ENCODE data around the gene COL4A1. TPM values are rescaled to one million over a fixed set of nuclear protein-coding genes. Genes with fewer than 3 reads are reported as not detected.
A peak's percentile ranks its signal among the peaks of the same experiment; 100 is the strongest.
"Not testable (repeated sequence)": the region's sequence is repeated elsewhere in the genome, so short reads cannot be mapped to it uniquely, and the experiment has no call there.

The COL4A1 gene
- total RNA-seq, 1 donor from 2014 or later, result 178 TPM

DNA sequence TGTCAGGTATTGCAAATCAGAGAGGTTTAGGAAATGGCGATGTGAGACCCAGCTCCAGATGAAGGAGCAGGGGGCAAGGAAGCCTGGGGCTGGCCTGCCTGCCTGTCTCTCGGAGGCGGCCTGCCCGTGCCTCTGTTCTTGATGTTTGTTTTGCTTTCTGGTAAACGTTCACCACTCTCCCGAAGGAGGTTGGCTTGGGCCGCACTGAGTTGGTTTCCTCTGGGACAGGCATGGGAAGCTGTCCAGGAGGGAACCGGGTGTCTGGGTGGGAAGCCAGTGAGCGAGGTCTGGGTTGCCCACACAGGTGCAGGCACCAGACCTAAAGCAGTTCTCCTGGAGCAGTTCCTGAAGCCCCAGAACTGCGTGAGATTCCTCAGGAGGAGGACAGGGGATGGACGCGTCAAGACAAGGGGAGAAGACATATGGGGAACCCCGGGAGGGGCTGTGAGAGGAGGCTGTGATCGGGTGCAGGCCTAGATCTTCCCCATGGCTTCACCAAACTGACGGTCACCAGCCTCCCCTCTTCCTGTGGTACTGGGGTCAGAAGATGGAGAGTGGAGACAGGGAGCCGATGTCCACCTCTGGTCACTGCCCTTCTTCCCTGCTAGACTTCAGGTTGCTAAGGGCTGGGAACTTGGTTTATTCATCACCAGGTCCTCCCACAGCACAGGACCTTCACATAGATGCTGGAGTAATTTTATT lies 15.3 kb upstream of the COL4A1 start:
- TF ChIP-seq POLR2AphosphoS5 (IDR thresholded peaks at IDR 0.05; ENCODE audit: insufficient read depth in 1 of 2, low read depth in 1 of 2) (no peak), POLR2A (IDR thresholded peaks at IDR 0.05) (no peak)
- TF ChIP-seq, protein P1, sequence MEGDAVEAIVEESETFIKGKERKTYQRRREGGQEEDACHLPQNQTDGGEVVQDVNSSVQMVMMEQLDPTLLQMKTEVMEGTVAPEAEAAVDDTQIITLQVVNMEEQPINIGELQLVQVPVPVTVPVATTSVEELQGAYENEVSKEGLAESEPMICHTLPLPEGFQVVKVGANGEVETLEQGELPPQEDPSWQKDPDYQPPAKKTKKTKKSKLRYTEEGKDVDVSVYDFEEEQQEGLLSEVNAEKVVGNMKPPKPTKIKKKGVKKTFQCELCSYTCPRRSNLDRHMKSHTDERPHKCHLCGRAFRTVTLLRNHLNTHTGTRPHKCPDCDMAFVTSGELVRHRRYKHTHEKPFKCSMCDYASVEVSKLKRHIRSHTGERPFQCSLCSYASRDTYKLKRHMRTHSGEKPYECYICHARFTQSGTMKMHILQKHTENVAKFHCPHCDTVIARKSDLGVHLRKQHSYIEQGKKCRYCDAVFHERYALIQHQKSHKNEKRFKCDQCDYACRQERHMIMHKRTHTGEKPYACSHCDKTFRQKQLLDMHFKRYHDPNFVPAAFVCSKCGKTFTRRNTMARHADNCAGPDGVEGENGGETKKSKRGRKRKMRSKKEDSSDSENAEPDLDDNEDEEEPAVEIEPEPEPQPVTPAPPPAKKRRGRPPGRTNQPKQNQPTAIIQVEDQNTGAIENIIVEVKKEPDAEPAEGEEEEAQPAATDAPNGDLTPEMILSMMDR (IDR thresholded peaks at IDR 0.05), result no peak
- peaks cover 53% of the 10 kb centered on the region for H3K4me1 ChIP-seq
- H3K4me3 ChIP-seq, result no peak overlapping the region
- no peaks in the 10 kb centered on the region for H3K27me3 ChIP-seq
- peaks cover 0 to 7% of the 10 kb centered on the region in 2 donors for H3K36me3 ChIP-seq
- intact Hi-C loops (cut with DNase I), result no loop called here
- no peak overlapping the region for H3K27ac ChIP-seq
- DNase-seq (ENCODE audit: extremely low spot score in 2 of 2), result no peak
- H3K9me3 ChIP-seq, result no peaks in the 10 kb centered on the region

DNA sequence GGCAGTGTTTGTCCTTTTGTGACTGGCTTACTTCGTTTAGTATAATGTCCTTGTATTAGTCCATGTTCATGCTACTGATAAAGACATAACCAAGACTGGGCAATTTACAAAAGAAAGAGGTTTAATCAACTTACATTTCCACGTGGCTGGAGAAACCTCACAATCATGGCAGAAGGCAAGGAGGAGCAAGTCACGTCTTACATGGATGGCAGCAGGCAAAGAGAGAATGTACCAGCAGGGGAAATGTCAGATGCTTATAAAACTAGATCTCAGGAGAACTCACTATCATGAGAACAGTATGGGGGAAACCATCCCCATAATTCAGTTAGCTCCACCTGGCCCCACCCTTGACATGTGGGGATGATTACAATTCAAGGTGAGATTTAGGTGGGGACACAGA lies 14.6 kb upstream of the COL4A1 start:
- H3K4me3 ChIP-seq; DNase-seq (ENCODE audit: extremely low spot score in 2 of 2); H3K9me3 ChIP-seq; H3K27me3 ChIP-seq; H3K27ac ChIP-seq; intact Hi-C loops (cut with DNase I): not testable (repeated sequence)
- Histone ChIP-seq H3K4me1 (peaks cover 53% of the 10 kb centered on the region), H3K36me3 (peaks cover 0 to 14% of the 10 kb centered on the region in 2 donors)

DNA sequence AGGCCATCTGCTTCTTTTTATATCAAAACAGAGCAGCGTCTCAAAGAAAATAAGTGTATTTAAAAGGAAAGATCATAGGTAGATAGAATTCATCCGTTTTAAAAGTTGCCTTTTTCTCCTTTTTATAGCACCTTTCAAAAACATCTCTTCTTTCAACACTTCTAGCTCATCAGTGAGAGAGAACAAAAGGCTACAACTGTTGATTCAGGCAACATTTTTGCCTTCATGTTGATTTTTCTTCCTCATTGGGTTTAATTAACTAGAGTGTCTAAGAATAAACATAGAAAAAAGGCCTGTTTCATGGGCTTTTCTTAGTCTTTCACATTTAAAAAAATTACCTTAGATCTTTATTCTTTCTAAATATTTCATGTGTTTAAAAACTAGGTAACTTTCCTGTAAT lies 13.7 kb upstream of the COL4A1 start:
- Histone ChIP-seq H3K4me1 (peaks cover 49% of the 10 kb centered on the region), H3K4me3 (no peak overlapping the region)

DNA sequence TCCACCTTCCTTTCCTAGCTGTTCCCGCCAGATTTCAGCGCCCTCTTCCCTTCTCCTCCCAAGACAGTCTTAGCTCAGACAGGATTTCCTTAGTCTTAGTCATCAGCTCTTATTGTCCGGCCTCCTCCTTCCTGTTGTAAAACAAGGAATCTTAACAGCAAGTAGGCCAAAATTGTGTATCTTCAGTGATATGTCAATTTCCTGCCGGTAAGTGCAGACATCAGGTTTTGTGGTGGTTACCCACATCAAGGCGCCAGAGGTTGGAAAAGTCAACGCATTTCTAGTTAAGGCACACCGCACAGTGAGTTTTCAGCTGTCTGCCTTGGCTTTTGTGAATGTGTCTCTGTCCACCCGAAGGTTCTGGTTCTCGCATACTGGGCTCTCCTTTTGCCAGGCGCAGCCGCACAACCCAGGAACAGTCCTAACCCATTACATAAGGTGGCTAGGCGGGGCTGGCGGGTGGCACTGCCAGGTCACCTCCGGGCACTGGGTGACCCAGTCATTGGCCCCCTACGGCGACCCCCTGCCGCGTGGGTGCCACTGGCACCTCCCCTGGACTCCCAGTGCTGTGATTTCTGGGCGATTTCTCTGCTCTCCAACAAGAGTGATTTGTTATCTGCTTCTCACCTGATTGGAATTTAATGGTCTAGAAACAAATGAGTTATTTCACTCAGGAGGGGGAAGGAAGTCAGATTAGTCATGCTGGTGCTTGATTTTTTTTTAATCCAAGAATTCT lies 13.0 kb upstream of the COL4A1 start:
- intact Hi-C loops (cut with DNase I), result no loop called here
- no peak for DNase-seq (ENCODE audit: extremely low spot score in 2 of 2)
- no peak for TF ChIP-seq POLR2A (IDR thresholded peaks at IDR 0.05)
- TF ChIP-seq POLR2AphosphoS5 (IDR thresholded peaks at IDR 0.05; ENCODE audit: insufficient read depth in 1 of 2, low read depth in 1 of 2), result peak; percentile 40 to 77
- TF ChIP-seq, protein P1 (IDR thresholded peaks at IDR 0.05), result no peak
- Histone ChIP-seq H3K9me3 (no peaks in the 10 kb centered on the region), H3K27me3 (no peaks in the 10 kb centered on the region), H3K36me3 (peaks cover 0 to 15% of the 10 kb centered on the region in 2 donors), H3K4me1 (peaks cover 50% of the 10 kb centered on the region), H3K27ac (peak overlapping the region; percentile 49), H3K4me3 (no peak overlapping the region)

More for the DNA sequence above, 13.7 kb upstream of the COL4A1 start:
- H3K27me3 ChIP-seq, result no peaks in the 10 kb centered on the region
- no peaks in the 10 kb centered on the region for H3K9me3 ChIP-seq
- no peak for DNase-seq (ENCODE audit: extremely low spot score in 2 of 2)
- intact Hi-C loops (cut with DNase I), result no loop called here
- H3K27ac ChIP-seq, result no peak overlapping the region
- TF ChIP-seq POLR2A (IDR thresholded peaks at IDR 0.05) (no peak), POLR2AphosphoS5 (IDR thresholded peaks at IDR 0.05; ENCODE audit: insufficient read depth in 1 of 2, low read depth in 1 of 2) (no peak)
- peaks cover 0 to 15% of the 10 kb centered on the region in 2 donors for H3K36me3 ChIP-seq

DNA sequence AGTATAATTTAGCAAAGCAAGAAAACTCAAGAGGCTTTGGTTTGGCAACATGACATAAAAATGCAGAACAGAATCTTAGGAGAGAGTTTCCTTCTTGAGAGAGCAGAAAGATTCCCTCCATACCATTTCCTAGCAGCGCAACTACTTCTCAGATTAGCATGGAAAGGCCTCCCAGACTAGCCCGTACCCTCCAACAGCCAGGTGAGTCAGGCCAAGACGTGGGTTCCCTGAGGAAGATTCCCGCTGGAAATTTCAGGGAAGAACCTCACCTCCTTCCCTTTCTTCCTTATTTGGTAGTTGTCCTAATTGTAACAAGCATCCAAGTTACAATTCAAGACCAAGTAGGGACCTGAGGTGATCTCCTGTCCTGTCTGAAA lies 12.4 kb upstream of the COL4A1 start:
- peaks cover 0 to 15% of the 10 kb centered on the region in 2 donors for H3K36me3 ChIP-seq
- no peak for TF ChIP-seq POLR2A (IDR thresholded peaks at IDR 0.05)
- TF ChIP-seq, protein P1 (IDR thresholded peaks at IDR 0.05), result no peak
- no peak for TF ChIP-seq POLR2AphosphoS5 (IDR thresholded peaks at IDR 0.05; ENCODE audit: insufficient read depth in 1 of 2, low read depth in 1 of 2)
- peaks cover 51% of the 10 kb centered on the region for H3K4me1 ChIP-seq
- no peaks in the 10 kb centered on the region for H3K27me3 ChIP-seq
- peak overlapping the region; percentile 49 for H3K27ac ChIP-seq
- H3K4me3 ChIP-seq, result no peak overlapping the region
- intact Hi-C loops (cut with DNase I), result no loop called here
- H3K9me3 ChIP-seq, result no peaks in the 10 kb centered on the region
- DNase-seq (ENCODE audit: extremely low spot score in 2 of 2), result no peak

DNA sequence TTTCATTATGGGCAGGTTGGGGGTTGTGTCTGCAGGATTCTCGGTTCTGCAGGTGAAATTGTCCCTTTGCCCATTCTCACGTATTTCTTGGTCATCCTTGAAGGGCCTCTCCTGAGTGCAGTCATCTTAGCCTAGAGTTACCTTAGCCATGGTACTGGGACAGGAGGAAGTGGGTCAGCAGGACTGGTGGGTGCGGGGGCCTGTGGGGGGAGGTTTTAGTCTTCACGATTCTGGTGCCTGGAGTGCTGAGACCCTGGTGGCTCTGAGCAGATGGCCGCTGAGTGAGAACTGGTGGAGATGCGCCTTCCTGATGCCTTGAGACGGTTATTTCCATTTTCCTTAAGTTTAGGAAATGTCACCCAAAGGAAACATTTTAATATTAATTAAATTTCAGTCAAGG lies 12.0 kb upstream of the COL4A1 start:
- no peak for DNase-seq (ENCODE audit: extremely low spot score in 2 of 2)
- Histone ChIP-seq H3K4me3 (no peak overlapping the region), H3K4me1 (peaks cover 51% of the 10 kb centered on the region), H3K27ac (no peak overlapping the region), H3K27me3 (no peaks in the 10 kb centered on the region), H3K36me3 (peaks cover 0 to 15% of the 10 kb centered on the region in 2 donors), H3K9me3 (no peaks in the 10 kb centered on the region)
- intact Hi-C loops (cut with DNase I), result no loop called here
- TF ChIP-seq POLR2AphosphoS5 (IDR thresholded peaks at IDR 0.05; ENCODE audit: insufficient read depth in 1 of 2, low read depth in 1 of 2) (no peak), POLR2A (IDR thresholded peaks at IDR 0.05) (no peak)
- TF ChIP-seq, protein P1 (IDR thresholded peaks at IDR 0.05), result no peak

Data from vagina (tissue), 2 donors.